Chondrocyte (in vitro differentiated cells): ENCODE data around the gene STXBP1. TPM values are rescaled to one million over a fixed set of nuclear protein-coding genes. Genes with fewer than 3 reads are reported as not detected.

Experiments used
- DNase-seq: peaks from one replicate; pipeline ENCODE4 v3.0.0; 2021; ENCODE audit warnings: mixed read lengths, low spot score
- H3K27ac Mint-ChIP-seq: one replicate; pipeline ENCODE4 v1.8.0; 2021; ENCODE audit warnings: mild to moderate bottlenecking, moderate library complexity, mixed read lengths; ENCODE audit not compliant: unreplicated experiment
- H3K27me3 Mint-ChIP-seq: 2 replicates; pipeline ENCODE4 v1.8.0; 2021; ENCODE audit warnings: low read depth, mixed read lengths
- H3K36me3 Mint-ChIP-seq: 2 replicates; pipeline ENCODE4 v1.8.0; 2021; ENCODE audit warnings: low read depth, mixed read lengths
- H3K4me1 Mint-ChIP-seq: 2 replicates; pipeline ENCODE4 v1.8.0; 2021; ENCODE audit warnings: low read depth, mild to moderate bottlenecking, mixed read lengths
- H3K4me3 Mint-ChIP-seq: one replicate; pipeline ENCODE4 v1.8.0; 2021; ENCODE audit warnings: mild to moderate bottlenecking, moderate library complexity, mixed read lengths; ENCODE audit not compliant: unreplicated experiment
- H3K9me3 Mint-ChIP-seq: 2 replicates; pipeline ENCODE4 v1.8.0; 2021; ENCODE audit warnings: low read depth, mixed read lengths
- CTCF ChIP-seq: fragments of 200-600 bp; sonication (generic); IDR thresholded peaks from 2 replicates; pipeline ENCODE4 v1.5.0; 2021; ENCODE audit warnings: antibody characterized with exemption, mild to moderate bottlenecking, moderate library complexity
- total RNA-seq: library from RNA; stranded (reverse); gene quantifications from 3 replicates; pipeline ENCODE4 v1.2.1, GENCODE V29; 2021

STXBP1 gene
- total RNA-seq, 1 donor from 2014 or later, result 41.6 TPM

- Mint-ChIP-seq H3K27me3 (no peaks in the 10 kb centered on the region), H3K4me3 (no peak overlapping the region)
- no peak for TF ChIP-seq CTCF
These were observed 15.4 kb downstream of the STXBP1 start for GRCh38 chr9:127627494-127627855.

DNA sequence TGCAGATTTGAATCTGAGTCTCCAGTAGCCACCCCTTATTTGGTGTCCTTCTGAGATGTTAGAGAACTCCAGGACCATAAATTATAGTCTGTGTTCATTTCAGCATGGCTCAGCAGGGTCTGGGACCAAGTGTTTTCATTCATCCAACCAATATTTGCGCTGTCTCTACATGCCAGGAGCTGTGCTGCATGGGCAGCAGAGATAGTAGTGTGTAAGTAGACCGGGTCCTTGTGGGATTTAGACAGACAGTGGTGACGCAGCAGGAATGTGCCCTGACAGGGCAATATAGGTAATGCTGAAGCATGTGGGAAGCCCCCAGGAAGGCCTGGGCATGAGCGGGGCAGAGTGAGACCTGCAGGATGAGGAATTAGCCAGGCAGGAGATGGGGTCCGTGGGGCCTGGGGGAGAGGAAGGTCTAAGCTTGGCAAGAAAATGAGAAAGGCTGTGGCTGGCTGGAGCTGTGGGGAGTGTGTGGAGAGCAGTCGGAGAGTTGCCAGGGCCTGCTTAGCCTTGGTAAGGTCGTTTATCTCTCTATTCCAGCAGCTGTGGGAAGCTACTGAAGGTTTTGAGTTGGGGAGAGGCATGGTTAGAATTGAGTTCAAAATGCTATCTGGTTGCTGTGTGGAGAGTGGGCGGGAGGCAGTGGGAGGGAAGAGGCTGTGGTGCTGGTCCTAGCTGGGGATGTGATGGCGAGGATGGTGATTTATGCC is 16.8 kb downstream of the STXBP1 start:
- peak overlapping the region; percentile 42 for H3K27ac Mint-ChIP-seq
- peaks cover 6% of the 10 kb centered on the region for H3K4me1 Mint-ChIP-seq
- H3K27me3 Mint-ChIP-seq, result no peaks in the 10 kb centered on the region
- no peaks in the 10 kb centered on the region for H3K9me3 Mint-ChIP-seq
- no peak for DNase-seq
- no peak for TF ChIP-seq CTCF
- H3K4me3 Mint-ChIP-seq, result no peak overlapping the region
- no peaks in the 10 kb centered on the region for H3K36me3 Mint-ChIP-seq

More at GRCh38 chr9:127627494-127627855, 15.4 kb downstream of the STXBP1 start:
- H3K36me3 Mint-ChIP-seq, result no peaks in the 10 kb centered on the region
- no peak for DNase-seq
- no peaks in the 10 kb centered on the region for H3K9me3 Mint-ChIP-seq
- no peak overlapping the region for H3K27ac Mint-ChIP-seq
- no peaks in the 10 kb centered on the region for H3K4me1 Mint-ChIP-seq

DNA sequence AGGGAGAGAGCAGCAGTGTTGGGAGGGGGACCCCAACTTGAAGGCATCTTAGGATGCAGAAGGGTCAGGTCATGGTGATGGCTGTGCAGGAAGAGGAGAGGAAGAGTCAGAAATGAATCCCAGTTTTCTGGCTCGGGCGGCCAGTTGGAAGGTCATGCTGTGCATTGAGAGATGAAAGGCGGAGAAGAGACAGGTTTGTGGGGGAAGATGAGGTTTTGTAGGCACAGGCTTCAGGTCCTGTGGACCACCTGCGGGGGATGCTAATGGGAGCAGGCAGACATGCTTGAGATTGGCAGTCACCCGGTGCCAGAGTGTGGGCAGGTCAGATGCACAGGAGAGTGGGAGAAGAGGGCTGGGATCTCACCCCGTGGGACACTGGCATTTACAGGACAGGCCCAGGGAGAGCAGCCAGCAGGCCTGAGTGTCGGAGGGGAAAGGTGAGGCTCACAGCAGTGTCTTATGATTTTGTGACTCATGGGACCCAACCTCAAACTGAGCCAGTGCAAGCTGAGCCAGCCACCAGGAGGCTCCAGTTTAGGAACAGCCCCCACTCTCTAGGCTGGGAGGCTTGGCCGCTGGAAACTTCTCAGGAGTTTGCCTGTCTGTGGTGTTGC is 17.5 kb downstream of the STXBP1 start:
- no peaks in the 10 kb centered on the region for H3K9me3 Mint-ChIP-seq
- H3K36me3 Mint-ChIP-seq, result no peaks in the 10 kb centered on the region
- peak overlapping the region; percentile 42 for H3K27ac Mint-ChIP-seq
- no peak for DNase-seq
- no peaks in the 10 kb centered on the region for H3K27me3 Mint-ChIP-seq
- H3K4me3 Mint-ChIP-seq, result no peak overlapping the region
- peak; percentile 14 for TF ChIP-seq CTCF
- peaks cover 12% of the 10 kb centered on the region for H3K4me1 Mint-ChIP-seq

DNA sequence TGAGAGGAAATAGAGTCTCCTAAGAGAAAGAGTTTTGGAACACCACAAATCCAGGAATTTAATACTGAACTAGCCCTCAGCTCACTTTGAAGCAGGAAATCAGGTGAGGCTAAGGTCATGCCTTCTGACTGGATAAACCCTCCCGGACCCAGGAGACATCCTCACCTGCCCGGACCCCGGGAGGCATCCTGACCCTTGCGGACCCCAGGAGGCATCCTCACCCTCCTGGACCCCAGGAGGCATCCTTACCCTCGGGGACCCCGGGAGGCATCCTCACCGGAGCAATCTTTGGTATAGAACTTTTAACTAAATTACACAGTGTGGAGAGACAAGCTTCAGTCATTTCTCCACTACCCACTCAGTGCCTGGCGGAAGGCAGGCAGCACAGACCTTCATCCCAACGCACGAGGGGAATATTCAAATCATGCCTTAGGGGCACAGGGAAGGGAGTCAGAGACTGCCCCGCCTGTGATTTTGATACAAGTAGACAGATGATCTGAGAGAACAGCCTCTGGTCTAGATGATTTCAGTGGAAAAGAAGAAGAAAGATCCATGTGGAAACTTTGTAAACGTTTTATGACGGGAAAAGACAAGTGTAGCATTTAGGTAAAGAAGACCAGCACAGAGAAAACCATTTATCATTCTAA is 21.3 kb downstream of the STXBP1 start:
- Mint-ChIP-seq H3K4me3 (no peak overlapping the region), H3K4me1 (peaks cover 18% of the 10 kb centered on the region), H3K27me3 (no peaks in the 10 kb centered on the region), H3K27ac (no peak overlapping the region), H3K9me3 (no peaks in the 10 kb centered on the region), H3K36me3 (no peaks in the 10 kb centered on the region)
- DNase-seq, result no peak
- no peak for TF ChIP-seq CTCF

GRCh38 chr9:127634021-127634420 is 21.9 kb downstream of the STXBP1 start:
- H3K36me3 Mint-ChIP-seq, result no peaks in the 10 kb centered on the region
- peaks cover 18% of the 10 kb centered on the region for H3K4me1 Mint-ChIP-seq
- DNase-seq, result no peak
- TF ChIP-seq CTCF, result no peak
- H3K9me3 Mint-ChIP-seq, result no peaks in the 10 kb centered on the region
- H3K27me3 Mint-ChIP-seq, result no peaks in the 10 kb centered on the region
- H3K27ac Mint-ChIP-seq, result peak overlapping the region; percentile 9
- no peak overlapping the region for H3K4me3 Mint-ChIP-seq
